ENCODE results near the gene TSC1. TPM values are rescaled to one million over a fixed set of nuclear protein-coding genes. Genes with fewer than 3 reads are reported as not detected.

TSC1 gene
- total and polyA plus RNA-seq, 4 donors = 43.6 to 48.8 (median 47.3) TPM

DNA sequence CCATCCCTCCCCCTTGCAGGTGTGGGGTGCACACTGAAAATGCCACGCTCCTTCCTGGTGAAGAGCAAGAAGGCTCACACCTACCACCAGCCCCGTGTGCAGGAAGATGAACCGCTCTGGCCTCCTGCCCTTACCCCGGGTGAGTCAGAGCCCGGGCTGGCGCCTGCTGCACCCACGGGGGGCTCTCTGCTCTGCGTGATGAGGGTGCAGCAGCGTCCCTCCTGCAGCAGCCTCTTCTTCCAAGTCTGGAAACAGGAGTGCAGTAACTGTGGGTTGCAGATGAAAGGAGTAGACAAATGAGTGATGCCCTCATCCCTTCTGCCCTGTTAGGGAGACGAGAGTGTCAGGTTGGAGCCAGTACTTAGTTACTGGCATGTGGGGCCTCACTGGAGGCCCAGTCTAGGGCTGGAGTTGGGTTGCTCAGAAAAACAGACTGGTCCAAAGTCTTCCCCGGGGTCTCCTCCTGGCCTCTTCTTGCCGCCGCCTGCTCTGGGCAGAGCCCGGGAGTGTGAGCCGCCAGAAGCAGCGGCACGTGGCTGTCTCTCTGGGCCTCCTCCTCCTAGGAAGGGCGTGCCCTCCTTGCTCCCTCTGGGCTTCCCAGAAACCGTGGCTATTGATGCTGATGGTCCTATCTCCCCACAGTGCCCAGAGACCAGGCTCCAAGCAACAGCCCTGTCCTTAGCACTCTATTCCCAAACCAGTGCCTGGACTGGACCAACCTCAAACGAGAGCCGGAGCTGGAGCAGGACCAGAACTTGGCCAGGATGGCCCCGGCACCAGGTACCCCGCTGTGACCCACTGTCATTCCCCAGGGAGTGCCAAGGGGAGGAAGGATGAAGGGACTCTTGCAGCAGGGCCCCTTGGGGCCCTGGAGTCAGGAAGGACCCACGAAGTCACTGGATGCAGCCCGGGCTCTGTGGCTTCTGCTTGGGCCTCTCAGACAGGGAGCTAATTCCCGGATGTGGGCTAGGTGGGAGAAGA is 42.5 kb upstream of the TSC1 start:
- no peak for DNase-seq (ENCODE audit: low read depth in 4 of 6, low spot score in 6 of 6)
- H3K4me1 ChIP-seq (ENCODE audit: control insufficient read depth, insufficient read depth, low read length) = no peaks in the 10 kb centered on the region
- H3K9me3 ChIP-seq (ENCODE audit: control insufficient read depth, insufficient read depth, low read length) = no peaks in the 10 kb centered on the region
- H3K4me3 ChIP-seq (ENCODE audit: low read depth, low read length) = no peak overlapping the region
- WGBS (ENCODE audit: insufficient coverage) = 61% methylated on average over 26 of the region's 26 CpGs
- no peak overlapping the region for H3K27ac ChIP-seq (ENCODE audit: low read depth, low read length)
- H3K36me3 ChIP-seq (ENCODE audit: control insufficient read depth, insufficient read depth, low read length) = no peaks in the 10 kb centered on the region
- no peaks in the 10 kb centered on the region for H3K27me3 ChIP-seq (ENCODE audit: control insufficient read depth, insufficient read depth, low read length)

DNA sequence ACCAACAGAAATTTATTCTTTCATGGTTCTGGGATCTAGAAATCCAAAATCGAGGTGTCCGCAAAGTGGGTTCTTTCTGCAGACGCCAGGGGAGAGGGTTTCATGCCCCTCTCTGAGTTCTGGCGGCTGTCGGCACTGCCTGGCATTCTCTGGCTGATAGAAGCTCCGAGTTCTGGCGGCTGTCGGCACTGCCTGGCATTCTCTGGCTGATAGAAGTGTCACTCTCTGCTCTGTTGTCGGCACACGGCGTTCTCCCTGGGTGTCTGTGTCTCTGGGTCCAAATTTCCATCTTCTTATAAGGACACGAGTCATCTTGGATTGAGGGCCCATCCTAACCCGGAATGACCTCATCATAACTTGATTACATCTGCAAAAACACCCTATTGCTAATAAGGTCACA is 41.7 kb upstream of the TSC1 start:
- Histone ChIP-seq H3K27me3 (ENCODE audit: control insufficient read depth, insufficient read depth, low read length) (no peaks in the 10 kb centered on the region), H3K9me3 (ENCODE audit: control insufficient read depth, insufficient read depth, low read length) (no peaks in the 10 kb centered on the region), H3K4me3 (ENCODE audit: low read depth, low read length) (no peak overlapping the region), H3K4me1 (ENCODE audit: control insufficient read depth, insufficient read depth, low read length) (no peaks in the 10 kb centered on the region), H3K27ac (ENCODE audit: low read depth, low read length) (no peak overlapping the region), H3K36me3 (ENCODE audit: control insufficient read depth, insufficient read depth, low read length) (no peaks in the 10 kb centered on the region)
- 86% methylated on average over 11 of the region's 13 CpGs for WGBS (ENCODE audit: insufficient coverage)
- no peak for DNase-seq (ENCODE audit: low read depth in 4 of 6, low spot score in 6 of 6)

DNA sequence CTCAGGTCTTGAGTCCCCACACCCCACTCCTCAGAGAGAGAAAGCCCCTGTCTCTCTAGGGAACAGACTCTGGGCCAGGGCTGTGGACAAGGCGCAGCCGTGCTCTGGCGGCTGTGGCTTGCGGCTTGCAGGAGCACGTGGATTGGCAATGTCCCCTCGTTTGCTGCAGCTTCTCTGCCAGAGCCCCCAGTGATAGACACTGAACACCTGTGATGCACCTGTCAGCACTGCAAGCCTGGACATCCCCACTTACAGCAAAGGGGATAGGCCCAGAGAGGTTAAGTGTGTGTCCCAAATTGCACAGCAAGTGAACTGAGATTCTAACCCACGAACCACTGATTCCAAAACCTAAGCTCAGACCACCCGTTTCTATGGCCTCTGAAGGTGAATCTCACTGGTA is 41.1 kb upstream of the TSC1 start:
- Histone ChIP-seq H3K4me1 (ENCODE audit: control insufficient read depth, insufficient read depth, low read length) (no peaks in the 10 kb centered on the region), H3K27me3 (ENCODE audit: control insufficient read depth, insufficient read depth, low read length) (no peaks in the 10 kb centered on the region), H3K9me3 (ENCODE audit: control insufficient read depth, insufficient read depth, low read length) (no peaks in the 10 kb centered on the region), H3K36me3 (ENCODE audit: control insufficient read depth, insufficient read depth, low read length) (no peaks in the 10 kb centered on the region), H3K4me3 (ENCODE audit: low read depth, low read length) (no peak overlapping the region), H3K27ac (ENCODE audit: low read depth, low read length) (no peak overlapping the region)
- DNase-seq (ENCODE audit: low read depth in 4 of 6, low spot score in 6 of 6) = no peak
- WGBS (ENCODE audit: insufficient coverage) = 92% methylated on average over 8 of the region's 8 CpGs

DNA sequence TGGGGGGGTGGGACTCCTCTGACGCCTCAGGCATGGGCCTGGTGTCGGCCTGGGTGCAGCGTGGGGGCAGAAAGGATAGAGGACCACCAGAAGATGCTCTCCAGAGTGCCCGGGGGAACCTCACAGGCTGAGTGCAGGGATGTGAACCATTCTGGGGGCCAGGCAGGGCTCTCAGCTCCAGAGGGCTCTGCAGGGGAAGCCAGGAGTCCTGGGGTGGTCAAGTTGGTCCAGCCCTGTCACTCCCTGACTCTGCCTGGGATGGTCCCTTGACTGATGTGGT is 40.6 kb upstream of the TSC1 start:
- Histone ChIP-seq H3K27me3 (ENCODE audit: control insufficient read depth, insufficient read depth, low read length) (no peaks in the 10 kb centered on the region), H3K4me1 (ENCODE audit: control insufficient read depth, insufficient read depth, low read length) (no peaks in the 10 kb centered on the region), H3K4me3 (ENCODE audit: low read depth, low read length) (no peak overlapping the region), H3K9me3 (ENCODE audit: control insufficient read depth, insufficient read depth, low read length) (no peaks in the 10 kb centered on the region), H3K36me3 (ENCODE audit: control insufficient read depth, insufficient read depth, low read length) (no peaks in the 10 kb centered on the region), H3K27ac (ENCODE audit: low read depth, low read length) (no peak overlapping the region)
- WGBS (ENCODE audit: insufficient coverage) = 76% methylated on average over 3 of the region's 4 CpGs
- no peak for DNase-seq (ENCODE audit: low read depth in 4 of 6, low spot score in 6 of 6)

DNA sequence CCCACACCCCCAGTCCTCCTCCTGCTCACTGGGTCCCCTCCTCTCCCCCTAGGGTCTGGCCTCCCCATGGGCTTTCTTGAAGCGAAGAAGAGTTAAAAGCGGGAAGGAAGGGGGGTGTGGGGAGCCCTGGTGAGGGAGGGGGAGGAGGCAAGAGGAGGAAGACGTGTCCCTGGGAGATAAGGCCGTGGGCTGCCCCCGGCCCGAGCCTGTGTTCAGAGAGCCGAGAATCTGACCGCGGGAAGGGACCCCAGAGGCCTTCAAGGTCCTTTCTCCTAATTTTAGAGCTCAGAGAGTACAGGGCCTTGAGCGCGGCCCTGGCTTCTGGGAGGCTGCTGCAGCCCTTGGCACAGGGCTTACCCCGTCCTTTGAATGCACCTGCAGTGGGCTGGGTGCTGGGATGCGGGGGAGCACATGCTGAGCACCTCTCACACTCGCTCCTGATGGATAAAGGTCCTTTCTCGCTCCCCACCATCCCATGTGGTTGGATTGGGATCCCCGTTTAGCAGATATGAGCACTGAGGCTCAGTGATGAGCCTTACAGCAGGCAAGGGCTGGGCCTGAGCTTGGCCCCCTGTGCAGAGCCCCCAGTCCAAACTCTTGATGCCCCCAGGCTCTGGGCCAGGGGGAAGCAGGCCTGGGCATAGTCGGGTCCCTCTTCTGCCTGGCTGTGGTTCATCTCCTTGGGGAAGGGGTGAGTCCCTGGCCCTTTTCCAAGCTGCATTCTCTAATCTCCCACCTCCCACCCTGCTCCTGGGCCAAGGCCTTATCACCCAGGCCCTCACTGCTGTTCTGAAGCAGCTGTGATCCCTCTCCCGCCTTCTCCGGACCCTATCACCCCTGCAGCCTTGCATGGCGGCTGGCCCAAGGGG is 40.0 kb upstream of the TSC1 start:
- 71% methylated on average over 15 of the region's 20 CpGs for WGBS (ENCODE audit: insufficient coverage)
- Histone ChIP-seq H3K4me1 (ENCODE audit: control insufficient read depth, insufficient read depth, low read length) (no peaks in the 10 kb centered on the region), H3K4me3 (ENCODE audit: low read depth, low read length) (no peak overlapping the region), H3K27ac (ENCODE audit: low read depth, low read length) (no peak overlapping the region), H3K27me3 (ENCODE audit: control insufficient read depth, insufficient read depth, low read length) (peaks cover 5% of the 10 kb centered on the region), H3K9me3 (ENCODE audit: control insufficient read depth, insufficient read depth, low read length) (no peaks in the 10 kb centered on the region), H3K36me3 (ENCODE audit: control insufficient read depth, insufficient read depth, low read length) (no peaks in the 10 kb centered on the region)
- no peak for DNase-seq (ENCODE audit: low read depth in 4 of 6, low spot score in 6 of 6)

DNA sequence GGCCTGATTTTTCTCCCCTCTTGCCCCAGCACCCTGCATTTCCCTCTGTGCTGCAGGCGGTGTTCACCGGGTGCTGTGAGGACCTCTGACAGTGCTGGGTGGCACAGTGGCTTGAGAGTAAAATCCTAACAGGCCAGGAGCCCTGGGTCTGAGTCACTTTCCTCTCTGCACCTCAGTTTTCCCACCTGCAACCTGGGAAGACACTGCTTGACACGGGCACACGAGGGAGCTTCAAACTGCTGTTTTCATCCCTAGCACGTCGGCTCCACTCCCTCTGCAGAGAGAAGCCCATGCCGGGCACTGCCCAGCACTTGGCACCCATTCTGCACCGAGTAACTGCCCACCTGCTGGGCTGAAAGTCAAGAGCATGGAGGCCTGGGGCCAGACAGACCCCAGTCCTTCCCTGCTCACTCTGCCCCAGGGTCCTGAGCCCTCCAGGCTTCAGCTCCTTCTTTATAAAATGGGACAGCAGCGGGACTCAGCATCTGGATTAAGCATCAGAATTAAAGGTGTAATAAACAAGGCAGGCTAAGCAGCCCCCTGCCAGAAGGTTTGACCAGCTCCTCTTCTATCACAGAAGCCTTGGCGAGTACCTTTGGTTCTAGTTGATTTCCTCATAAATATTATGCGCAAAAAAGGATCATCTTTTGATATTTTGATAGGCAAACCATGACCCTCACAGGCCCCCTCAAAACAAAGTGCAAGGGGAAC is 39.2 kb upstream of the TSC1 start:
- H3K9me3 ChIP-seq (ENCODE audit: control insufficient read depth, insufficient read depth, low read length) = no peaks in the 10 kb centered on the region

DNA sequence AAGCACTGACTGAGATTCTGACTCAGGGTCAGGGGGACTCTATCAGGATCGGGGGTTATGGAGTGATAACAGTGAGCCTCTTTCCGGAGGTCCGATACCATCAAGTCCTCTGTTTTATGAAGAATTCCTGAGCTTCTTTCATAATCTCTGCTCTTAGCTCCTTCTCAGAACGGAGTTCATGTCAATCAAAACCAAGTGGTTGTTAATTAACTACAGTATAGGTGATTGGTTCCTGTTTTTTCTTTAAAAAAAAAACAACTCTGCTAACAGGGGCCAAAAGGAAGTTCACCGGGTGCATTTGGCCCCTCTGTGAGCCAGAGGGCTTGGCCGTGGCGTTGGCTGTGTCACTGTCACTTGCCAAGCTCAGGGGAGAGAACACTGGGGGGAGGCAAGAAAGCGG is 38.0 kb upstream of the TSC1 start:
- Histone ChIP-seq H3K4me3 (ENCODE audit: low read depth, low read length) (no peak overlapping the region), H3K9me3 (ENCODE audit: control insufficient read depth, insufficient read depth, low read length) (no peaks in the 10 kb centered on the region), H3K36me3 (ENCODE audit: control insufficient read depth, insufficient read depth, low read length) (no peaks in the 10 kb centered on the region), H3K27ac (ENCODE audit: low read depth, low read length) (no peak overlapping the region), H3K27me3 (ENCODE audit: control insufficient read depth, insufficient read depth, low read length) (peaks cover 19% of the 10 kb centered on the region), H3K4me1 (ENCODE audit: control insufficient read depth, insufficient read depth, low read length) (peaks cover 8% of the 10 kb centered on the region)
- DNase-seq (ENCODE audit: low read depth in 4 of 6, low spot score in 6 of 6) = no peak
- WGBS (ENCODE audit: insufficient coverage) = 74% methylated on average over 4 of the region's 8 CpGs

More for the DNA sequence above, 39.2 kb upstream of the TSC1 start:
- H3K36me3 ChIP-seq (ENCODE audit: control insufficient read depth, insufficient read depth, low read length) = no peaks in the 10 kb centered on the region
- H3K4me1 ChIP-seq (ENCODE audit: control insufficient read depth, insufficient read depth, low read length) = peaks cover 3% of the 10 kb centered on the region
- H3K27me3 ChIP-seq (ENCODE audit: control insufficient read depth, insufficient read depth, low read length) = peaks cover 13% of the 10 kb centered on the region
- no peak overlapping the region for H3K4me3 ChIP-seq (ENCODE audit: low read depth, low read length)
- 73% methylated on average over 9 of the region's 11 CpGs for WGBS (ENCODE audit: insufficient coverage)
- H3K27ac ChIP-seq (ENCODE audit: low read depth, low read length) = no peak overlapping the region
- DNase-seq (ENCODE audit: low read depth in 4 of 6, low spot score in 6 of 6) = no peak

DNA sequence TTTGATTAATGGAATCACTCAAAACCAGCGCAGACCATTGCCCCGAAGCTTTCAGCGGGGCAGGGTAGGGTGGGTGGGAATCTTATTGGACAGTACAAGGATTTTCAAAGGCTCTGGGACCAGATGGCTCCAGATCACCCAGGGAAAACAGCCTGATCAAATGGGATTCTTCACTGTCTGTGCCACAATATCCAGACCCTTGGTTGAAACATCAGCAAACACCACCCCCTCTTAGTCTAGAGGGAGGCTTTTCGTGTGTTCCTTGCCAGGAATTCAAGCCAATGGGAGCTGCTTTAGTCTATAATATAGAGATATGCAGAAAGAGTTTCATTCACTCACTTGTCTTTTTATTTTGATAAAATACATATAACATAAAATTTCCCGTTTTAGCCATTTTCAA is 35.7 kb upstream of the TSC1 start:
- Histone ChIP-seq H3K4me1 (ENCODE audit: control insufficient read depth, insufficient read depth, low read length) (peaks cover 11% of the 10 kb centered on the region), H3K4me3 (ENCODE audit: low read depth, low read length) (no peak overlapping the region), H3K27me3 (ENCODE audit: control insufficient read depth, insufficient read depth, low read length) (peaks cover 19% of the 10 kb centered on the region), H3K9me3 (ENCODE audit: control insufficient read depth, insufficient read depth, low read length) (no peaks in the 10 kb centered on the region), H3K27ac (ENCODE audit: low read depth, low read length) (no peak overlapping the region), H3K36me3 (ENCODE audit: control insufficient read depth, insufficient read depth, low read length) (no peaks in the 10 kb centered on the region)
- 93% methylated on average over 2 of the region's 5 CpGs for WGBS (ENCODE audit: insufficient coverage)
- DNase-seq (ENCODE audit: low read depth in 4 of 6, low spot score in 6 of 6) = no peak

DNA sequence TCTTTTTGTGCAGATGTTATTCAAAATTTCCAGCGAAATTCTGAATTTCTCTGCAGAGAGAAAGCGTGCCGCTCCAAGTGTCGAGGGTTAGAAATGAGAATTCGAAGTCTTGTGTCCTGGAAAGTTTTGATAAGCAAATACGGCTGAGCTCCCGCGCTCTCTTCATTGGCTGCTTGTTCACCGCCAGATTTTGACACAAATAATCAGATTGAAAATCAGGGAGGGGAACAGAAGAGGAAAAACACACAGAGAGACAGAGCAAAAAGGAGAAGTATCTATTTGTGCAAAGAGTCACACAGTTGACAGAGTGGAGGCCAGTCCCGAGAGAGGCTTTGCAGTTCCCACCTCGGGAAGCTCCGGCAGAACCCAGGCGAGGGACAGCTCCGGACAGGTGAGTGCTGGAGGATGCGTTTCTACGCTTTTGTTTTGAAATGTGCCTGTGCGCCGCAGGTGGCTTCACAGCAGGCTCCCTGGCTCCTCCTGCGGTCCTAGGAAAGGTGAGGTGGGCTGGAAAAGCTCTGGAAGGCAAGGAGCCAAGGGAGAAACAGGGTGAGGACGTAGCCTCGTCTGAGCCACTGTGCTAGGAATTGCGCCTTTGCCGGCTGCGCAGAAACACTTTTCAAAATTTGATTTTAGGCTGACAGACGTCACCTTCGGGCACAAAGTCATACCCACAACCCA is 34.2 kb upstream of the TSC1 start, which contains the start of gene GFI1B:
GFI1B (plus strand) TSS at position 244 of the 681 bp plus-strand sequence. CDS start 7,985 bp downstream, outside the sequence.
- no peaks in the 10 kb centered on the region for H3K9me3 ChIP-seq (ENCODE audit: control insufficient read depth, insufficient read depth, low read length)
- H3K4me3 ChIP-seq (ENCODE audit: low read depth, low read length) = no peak within 1 kb of the TSS
- 27% methylated on average over 25 of the region's 26 CpGs for WGBS (ENCODE audit: insufficient coverage)
- no peaks in the 10 kb centered on the region for H3K36me3 ChIP-seq (ENCODE audit: control insufficient read depth, insufficient read depth, low read length)
- no peak for DNase-seq (ENCODE audit: low read depth in 4 of 6, low spot score in 6 of 6)
- H3K27me3 ChIP-seq (ENCODE audit: control insufficient read depth, insufficient read depth, low read length) = peaks cover 19% of the 10 kb centered on the region
- H3K27ac ChIP-seq (ENCODE audit: low read depth, low read length) = no peak within 1 kb of the TSS
- H3K4me1 ChIP-seq (ENCODE audit: control insufficient read depth, insufficient read depth, low read length) = peaks cover 11% of the 10 kb centered on the region

Measured in spinal cord (tissue), 10 donors.